T-helper 1 cell (primary cell): ENCODE measurements around the gene HHIP.

Experiments
- DNase-seq, 5 donors: peaks; one replicate each; pipeline ENCODE4 v3.0.0-alpha.2; 2012 to 2020

HHIP gene

DNA sequence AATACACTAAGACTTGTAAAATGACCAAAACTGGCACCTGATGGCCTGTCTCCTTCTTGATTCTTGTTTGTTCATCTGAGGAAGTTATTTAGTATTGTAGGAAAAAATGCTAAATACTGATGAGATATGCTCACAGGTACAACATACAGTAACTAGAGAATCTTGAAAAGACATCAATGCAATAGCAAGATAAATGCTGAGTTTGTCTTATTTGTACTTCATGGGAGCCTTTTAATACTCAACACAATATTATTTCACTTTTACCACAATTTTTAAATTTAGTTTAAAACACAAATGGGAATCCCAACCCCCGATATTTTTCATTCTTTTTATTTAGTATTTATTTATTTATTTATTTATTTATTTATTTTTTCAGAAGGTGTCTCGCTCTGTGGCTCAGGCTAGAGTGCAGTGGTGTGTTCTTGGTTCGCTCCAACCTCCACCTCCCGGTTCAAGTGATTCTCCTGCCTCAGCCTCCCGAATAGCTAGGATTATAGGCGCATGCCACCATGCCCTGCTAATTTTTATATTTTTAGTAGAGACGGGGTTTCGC lies 12.1 kb downstream of the HHIP start:
- DNase-seq: no peak

DNA sequence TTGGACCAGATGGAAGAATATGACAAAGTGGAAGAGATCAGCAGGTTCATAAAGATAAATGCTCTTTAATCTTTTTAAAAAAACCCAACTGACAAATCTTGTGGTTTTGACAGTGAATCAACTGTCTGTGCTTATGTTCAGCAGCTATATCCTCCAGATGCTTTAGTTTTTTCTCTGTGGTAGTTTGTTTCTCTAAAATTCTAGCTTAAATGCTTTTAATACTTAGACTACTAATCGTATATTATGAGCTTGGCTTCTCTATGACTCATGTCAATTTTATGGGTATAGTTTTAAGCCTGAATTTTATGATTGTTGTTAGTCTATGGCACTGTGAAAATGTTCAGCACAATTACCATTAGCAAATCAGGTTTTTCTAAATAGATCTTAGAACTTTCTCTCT lies 12.9 kb downstream of the HHIP start:
- no peak for DNase-seq

DNA sequence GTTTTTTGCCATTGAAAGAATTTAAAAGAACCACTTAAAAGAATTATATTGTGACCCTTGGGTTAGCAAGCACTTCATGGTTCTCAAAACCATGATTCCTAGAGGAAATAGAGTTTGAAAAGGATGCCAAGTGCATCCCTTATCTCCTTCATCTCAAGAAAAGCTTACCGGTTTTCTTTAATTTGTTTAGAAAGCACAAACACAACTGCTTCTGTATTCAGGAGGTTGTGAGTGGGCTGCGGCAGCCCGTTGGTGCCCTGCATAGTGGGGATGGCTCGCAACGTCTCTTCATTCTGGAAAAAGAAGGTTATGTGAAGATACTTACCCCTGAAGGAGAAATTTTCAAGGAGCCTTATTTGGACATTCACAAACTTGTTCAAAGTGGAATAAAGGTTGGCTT lies 13.5 kb downstream of the HHIP start:
- no peak for DNase-seq

DNA sequence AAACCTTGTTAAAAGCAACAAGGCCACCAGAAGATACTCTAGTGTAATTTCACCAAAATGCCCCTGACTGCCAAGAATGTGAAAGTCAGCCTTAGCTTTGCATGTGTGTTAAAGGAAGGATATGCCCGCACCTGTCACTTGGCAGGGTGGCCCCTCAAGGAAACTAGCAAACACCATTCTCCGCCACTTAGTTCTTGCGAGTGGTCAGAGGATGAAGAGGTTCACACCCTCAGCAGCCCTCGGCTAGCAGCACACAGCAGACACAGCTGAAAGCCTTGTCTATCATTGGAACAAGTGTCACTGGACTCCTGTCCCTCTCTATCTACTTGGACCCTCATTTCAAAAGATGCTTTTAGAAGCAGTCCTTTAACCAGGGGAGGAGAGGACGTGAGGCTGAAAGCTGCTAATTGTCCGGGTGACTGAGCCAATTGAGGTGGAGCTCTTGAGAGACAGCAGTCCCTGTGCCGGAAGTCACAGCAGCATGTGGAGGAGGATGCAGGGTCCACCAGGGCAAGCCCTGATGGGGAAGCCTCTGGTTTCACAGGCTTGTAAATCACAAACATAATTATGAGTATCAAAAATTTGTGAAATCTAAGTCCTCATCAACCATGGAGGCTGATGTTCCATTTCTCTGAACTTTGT lies 18.0 kb downstream of the HHIP start:
- no peak for DNase-seq

DNA sequence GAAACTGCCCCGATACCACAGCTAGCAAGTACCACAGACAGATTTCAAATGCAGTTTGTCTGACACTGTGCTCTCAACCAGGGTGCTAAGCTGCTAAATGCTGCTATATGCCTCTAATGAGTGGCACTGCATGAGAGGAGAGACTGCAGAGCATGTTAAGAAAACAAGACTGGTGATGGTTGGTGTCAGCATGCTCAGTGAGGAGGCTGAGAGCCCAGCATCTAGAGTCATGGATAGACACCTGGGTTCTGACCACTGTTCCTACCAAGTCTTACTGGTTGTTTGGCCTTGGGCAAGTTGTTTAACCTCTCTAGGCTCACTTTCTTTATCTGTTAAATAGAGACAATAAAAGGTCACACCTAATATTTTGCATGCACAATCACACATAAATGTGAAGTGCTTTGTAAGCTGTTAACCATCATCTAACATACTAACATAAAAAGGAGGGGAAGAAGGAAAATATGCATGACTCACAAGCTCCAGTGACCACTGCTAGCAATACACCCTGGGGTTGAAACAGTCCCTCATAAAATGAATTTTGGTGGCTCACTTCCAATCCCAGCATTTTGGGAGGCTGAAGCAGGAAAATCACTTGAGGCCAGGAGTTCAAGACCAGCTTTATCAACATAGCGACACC lies 20.7 kb downstream of the HHIP start:
- no peak for DNase-seq

DNA sequence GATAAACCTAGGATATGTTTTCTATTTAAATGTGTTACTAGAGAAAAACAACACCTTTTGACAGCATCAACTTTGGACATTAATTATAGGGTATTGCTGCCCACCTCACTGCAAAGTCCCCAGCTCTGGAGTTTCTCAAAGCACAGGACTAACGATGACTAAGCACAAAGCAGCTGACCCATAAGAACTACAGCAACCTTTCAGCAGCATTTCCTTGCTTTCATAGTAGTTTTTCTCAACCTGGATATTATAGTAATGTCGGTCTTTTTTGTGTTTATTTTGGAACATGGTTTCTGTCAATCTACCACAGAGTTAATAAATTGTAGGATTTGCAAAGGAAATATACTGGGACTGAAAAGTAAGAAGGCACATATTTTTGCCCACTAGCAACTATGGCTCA lies 21.5 kb downstream of the HHIP start:
- DNase-seq: no peak

DNA sequence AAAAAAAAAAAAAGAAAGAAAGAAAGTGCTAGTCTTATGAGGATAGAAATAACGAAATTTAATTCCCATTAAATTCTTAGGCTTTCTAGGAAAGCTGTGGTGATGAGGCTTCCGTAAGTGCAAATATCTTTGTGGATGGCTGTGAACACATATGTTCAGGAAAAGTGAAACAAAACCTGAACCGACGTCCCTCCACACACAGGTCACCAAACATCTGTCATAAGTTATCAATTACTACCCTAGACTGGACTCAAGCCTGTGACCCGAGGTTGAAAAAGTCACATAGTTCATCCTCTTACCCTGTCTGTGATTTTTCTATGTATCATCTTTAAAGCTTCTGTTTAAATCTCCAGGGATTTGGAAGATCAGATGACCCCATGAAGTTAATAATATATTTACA lies 24.8 kb downstream of the HHIP start:
- DNase-seq: no peak

DNA sequence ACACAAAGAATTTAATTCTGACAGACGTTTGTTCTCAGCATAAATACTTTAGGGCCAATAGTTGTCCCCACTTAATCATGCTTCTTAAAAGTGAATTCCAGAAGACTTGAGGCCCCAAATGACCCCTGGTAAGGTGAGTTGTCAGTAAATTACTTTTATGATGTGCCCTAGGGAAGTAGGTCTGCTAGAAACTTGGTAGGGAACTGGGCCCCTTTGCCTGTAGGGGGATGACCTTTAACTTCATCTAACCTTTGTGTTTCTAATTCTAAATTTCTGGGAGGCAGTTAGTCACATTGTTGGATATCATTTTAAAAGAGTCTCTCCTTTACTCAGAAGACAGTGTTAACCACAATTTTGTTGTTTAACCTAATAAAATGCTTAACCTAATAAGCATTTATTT lies 28.8 kb downstream of the HHIP start:
- DNase-seq: no peak

DNA sequence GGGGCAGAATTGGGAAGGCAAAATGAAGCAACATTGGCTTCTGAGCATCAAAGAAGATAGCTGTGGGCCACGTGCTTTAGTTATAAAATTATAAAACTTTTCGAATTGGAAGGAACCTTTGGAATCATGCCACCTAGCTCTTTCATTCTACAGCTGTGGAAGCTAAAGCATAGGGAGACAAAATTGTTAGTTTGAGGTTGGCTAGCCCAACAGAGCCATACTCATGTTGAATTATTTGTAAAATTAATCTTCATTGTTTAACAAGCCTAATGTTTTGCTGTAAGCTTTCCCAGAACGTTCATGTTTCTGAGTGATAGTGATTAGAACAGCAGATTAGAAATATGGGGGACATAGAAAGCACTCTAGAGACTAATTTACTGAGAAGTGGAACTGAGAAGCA lies 35.9 kb downstream of the HHIP start:
- no peak for DNase-seq

DNA sequence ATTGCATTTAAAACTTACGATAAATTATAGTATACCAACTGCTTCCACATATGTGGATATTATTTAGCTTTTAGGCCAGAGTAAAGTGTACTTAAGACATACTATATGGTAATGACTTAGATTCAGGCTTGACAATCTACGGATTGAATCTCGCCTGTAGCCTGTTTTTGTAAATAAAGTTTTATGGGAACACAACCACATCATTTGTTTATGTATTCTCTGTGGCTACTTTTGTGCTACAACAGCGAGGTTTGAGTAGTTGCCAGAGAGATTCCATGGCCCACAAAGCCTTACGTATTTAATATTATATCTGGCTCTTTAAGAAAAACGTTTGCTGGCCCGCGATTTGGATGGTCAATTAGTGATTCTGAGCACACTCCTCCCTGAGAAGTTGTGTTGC lies 37.6 kb downstream of the HHIP start:
- no peak for DNase-seq

DNA sequence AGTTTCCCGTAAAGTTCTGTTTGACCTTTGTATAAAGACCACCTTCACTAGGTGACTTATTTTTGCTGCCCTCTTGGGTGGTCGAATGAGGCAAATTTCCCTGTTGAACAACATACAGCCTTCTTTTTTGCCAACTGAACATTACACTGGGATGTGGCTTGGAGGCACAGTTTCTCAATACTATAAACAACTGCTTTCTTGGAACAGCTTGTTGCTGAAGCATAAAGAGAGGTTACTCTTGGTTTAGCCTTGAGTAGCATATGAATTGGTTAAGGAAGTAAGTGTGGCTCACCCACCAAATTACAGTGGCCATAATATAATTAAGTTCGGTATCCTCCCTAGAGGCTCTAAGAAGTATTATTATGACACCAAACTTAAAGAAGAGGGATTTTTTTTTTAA lies 40.0 kb downstream of the HHIP start:
- no peak for DNase-seq

DNA sequence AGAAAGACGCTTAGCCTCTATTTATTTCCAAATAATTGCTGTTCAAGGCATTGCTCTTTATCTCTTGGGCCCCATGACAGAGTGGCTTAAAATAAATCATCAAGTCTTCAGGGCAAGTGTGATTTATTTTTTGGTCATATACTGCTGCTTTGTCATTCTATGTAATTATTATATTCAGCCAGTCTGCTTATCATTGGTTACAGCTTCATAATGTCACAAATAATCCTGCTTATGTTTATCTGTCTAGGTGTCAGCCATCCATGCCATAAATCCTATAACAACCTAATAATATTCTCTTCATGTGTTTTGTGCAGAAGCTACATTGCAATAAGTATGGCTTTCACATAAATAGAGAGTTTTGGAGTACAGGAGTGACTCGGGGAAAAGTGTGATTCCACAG lies 41.0 kb downstream of the HHIP start:
- no peak for DNase-seq

DNA sequence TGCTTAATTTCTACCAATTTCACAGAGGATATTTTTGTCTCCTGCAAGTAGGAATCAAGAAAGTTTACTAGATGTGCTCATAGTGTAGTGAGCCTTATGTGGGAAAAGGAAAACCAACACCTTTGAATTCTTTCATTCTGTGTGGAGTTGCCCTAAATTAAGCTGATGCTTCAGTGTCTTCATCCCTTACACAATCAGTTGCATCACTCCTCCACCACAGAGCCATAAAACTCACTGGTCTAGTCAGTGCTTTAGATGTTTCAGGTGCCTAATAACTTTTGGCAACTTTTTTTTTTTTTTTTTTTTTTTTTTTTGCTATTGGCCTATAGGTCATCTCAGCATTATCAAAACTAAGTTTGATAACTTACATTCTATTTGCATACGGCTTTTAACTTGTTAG lies 41.5 kb downstream of the HHIP start:
- DNase-seq: no peak

DNA sequence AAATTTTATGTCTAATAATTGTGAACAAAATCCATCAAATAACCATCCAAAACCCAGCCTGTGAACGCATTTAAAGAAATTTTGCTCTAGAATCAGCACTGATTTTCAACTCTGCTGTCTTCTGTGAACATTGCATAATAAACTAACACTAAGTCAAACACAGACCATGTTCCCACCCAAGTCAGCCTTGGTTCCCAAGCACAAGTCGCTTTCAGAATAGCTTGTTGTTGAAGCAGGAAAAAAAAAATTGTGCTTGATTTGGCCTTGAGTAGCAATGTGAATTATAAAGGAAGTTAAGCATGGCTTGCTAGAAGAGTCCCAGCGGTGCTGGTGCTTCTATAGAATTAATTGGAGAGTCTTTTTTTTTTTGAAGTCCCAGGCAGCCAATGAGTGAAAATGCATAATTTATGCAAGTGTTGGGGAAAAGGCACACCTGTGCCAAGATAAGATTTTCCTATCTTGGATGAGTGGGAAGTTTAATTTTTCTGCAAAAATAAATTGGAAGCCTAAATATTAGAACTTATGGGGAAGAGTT lies 42.1 kb downstream of the HHIP start:
- DNase-seq: no peak

DNA sequence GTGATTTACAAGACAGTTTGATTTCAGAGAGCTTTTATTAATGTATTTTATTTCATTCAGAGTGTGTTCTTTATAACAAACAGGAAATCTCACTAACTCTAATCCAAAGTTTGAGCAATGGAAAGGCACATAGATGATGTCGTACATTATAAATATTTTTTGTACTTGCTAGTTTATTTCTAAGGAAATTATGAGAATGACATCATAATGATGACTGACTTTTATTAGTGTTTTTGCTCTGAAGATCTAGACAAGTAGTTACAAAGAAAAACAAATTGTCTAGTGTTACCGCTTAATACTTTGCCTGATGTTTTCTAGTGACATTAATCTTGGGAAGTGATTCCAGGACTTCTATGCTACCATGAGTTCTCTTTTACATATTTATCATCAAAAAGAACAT lies 43.2 kb downstream of the HHIP start:
- DNase-seq: no peak

DNA sequence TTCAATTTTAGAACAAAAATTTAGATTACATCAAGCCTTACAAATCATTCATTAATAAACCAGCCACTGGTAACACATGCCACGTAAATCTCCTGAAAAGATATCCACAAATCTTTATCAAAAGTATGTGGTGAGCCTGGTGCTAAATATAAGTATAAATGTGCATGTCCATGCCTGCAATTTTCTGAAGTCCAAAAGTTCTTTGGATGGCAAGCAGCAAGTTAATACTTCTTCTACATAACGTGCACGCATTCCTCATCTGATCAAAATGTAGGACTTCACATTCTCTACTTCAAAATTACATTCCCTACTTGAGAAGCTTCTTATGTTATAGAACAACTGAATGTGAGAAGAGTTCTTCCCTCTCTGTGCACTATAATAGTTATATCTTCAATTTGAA lies 49.8 kb downstream of the HHIP start:
- no peak for DNase-seq

DNA sequence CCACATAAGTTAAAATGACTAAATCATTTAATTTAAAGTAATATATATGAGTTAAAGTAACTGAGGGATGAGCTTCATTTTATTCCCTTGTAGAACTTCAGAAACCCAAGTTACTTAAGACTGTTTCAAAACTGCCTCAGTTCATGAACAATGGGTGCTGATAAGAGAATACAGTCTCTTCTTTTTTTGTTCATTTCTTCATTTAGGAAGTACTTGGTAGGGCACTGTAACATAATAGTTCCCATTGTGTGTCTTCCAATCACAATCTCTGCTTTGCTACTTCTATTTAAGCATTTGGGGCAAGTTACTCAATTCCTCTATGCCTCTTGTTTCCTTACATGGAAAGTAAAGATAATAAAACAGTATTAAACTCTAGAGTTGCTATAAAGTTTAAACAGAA lies 50.4 kb downstream of the HHIP start:
- no peak for DNase-seq

DNA sequence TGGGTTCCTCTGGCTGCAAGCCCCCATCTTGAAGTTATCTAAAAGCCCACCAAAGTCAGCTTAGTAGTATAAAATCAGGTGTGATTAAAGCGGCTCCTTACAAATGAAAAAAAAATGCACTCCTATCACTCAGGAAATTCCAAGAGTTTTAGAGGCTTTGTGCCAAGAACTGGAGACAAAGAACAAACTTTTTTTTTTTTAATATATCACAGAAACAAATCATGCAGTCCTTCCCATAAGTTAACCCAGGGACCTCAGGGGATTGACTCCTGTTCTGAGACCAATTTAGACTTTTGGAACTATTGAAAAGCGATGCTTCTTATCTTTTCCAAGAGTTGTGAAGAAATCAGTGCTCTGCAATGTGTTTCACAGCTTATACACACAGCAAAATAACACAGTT lies 53.6 kb downstream of the HHIP start:
- DNase-seq: no peak

DNA sequence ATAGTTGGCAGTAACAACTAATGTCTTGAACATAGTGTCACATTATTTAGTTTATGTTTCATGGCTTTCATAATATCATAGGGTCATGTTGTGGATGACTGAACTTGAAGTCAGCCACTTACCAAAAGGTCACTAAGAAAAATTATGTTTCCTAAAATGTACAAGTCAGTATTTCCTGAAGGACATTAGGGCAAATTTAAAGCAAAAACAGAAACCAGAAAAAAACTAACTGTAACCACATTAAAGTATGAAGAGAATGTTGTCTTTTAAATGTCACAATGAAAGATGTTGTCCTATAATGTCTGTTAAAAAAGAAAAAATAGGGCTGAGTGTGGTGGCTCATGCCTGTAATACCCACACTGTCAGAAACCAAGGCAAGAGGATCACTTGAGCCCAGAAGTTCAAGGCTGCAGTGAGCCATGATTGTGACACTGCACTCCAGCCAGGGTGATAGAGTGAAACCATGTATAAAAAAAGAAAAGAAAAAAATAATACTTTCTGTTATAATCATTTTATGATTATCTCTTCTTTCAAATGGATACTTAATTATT lies 55.8 kb downstream of the HHIP start:
- no peak for DNase-seq

DNA sequence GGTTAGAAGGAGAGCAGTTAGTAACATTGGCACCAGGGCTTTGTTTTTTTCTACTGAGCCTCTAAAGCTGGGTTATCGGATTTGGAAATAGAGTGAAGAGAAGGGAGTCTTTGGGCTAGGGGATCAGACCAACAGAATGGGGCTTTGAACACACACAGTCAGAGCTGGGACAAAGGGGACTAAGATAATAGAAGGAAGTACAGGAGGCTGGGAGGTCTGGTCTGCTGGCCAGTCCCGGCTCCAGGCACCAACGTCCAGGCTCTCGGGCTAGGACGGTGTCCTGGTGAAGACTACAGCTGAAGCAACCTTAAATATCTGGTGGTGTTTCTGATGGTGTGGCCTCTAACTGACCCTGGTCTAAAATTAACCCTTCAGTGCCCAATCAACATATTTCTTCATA lies 57.5 kb downstream of the HHIP start:
- no peak for DNase-seq

DNA sequence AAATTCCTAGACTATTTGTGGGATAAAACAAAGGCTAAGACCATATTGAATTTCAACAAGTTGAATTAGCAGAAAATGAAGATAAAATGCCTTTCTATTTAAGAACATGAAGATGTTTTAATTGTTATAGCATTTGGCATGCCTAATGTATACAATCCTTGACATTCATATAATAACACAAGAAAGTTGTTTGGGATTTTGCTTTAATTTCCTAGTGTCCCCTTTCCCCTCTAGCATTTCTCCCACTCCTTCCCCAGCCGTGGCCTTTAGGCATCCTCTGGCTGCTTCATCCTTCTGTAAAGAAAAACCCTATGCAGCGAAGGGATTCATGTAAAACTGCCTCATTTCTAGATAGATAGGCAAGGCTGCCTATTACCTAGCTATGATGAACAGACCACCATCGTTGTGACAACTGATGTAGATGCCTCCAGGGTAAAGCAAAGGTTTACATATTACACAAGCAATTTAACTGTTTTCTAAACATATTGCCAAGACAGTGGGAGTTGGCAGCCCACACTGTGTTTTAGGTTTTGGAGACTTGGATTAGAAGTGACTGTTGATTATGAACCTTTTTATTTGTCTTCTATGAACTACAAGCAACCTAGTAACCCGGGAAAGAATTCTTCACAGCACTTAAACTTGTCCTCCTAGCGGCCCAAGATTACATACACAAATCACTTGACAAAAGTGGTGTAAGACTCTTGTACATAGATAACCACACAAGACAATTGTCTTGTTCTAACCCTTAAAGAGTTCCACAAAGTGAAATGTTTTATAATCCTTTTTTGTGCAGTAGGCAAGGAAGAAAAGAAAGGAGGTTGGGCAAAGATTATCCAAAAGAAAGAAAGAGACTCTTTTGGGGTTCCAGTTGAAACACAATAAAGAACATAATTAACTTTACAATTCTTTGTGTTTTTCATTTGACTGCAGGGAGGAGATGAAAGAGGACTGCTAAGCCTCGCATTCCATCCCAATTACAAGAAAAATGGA lies 59.9 kb downstream of the HHIP start:
- DNase-seq: no peak

DNA sequence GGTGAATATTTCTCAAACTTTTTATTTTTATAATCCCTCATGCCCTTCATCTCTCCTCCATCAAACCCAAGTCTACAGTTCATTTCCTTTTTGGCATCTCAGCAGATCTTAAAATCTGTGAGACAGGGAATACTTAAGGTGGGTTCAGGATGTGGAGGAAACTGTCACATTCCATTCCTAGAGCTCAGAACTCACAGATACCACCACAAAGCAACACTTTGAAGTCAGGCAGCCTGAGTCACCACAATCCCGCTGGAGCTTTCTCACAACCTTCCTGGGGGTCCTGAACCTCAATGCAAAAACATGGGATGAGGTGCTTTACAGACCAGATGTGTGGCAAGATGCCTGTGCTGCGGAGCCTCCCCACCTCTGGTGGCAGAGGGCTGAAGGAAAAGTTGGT lies 63.2 kb downstream of the HHIP start:
- no peak for DNase-seq
